Panc1 (cell line): Measurements from ENCODE around the gene NUP133. TPM values are rescaled to one million over a fixed set of nuclear protein-coding genes. Genes with fewer than 3 reads are reported as not detected.

Experiments
- ATAC-seq: fragments of 200-7000 bp; cut with Tn5 transposase; 2 replicates; pipeline ENCODE4 v1.9.1; 2020; ENCODE audit warnings: mild to moderate bottlenecking, moderate library complexity
- BruUV-seq: library from RNA; stranded (reverse); fragments of 400-500 nt; replicated peaks from 2 replicates; lab custom pipeline; 2021; lab: Mats Ljungman, UMichigan
- CTCF ChIA-PET: fragments of 300-600 bp; sonication (Branson Sonifier 250); formaldehyde crosslinking; loops from one replicate; lab custom pipeline; 2022; ENCODE audit warnings: antibody characterized with exemption; lab: Charles Lee
- POLR2A ChIA-PET: fragments of 300-600 bp; sonication (Branson Sonifier 250); formaldehyde crosslinking; loops from one replicate; lab custom pipeline; 2022; ENCODE audit warnings: antibody characterized with exemption; lab: Charles Lee
- DNase-seq: peaks from one replicate; pipeline ENCODE4 v3.0.0-alpha.2; 2010; ENCODE audit warnings: low read depth, low spot score
- H3K27ac ChIP-seq: 2 replicates; pipeline ENCODE4 v1.5.1; 2011; ENCODE audit warnings: mild to moderate bottlenecking, low read length, inconsistent platforms
- H3K27me3 ChIP-seq: fragments of 200-500 bp; sonication (Bioruptor generic); 2 replicates; pipeline ENCODE4 v1.6.0; 2014; ENCODE audit warnings: low read length, inconsistent platforms; ENCODE audit not compliant: control insufficient read depth, insufficient read depth
- H3K36me3 ChIP-seq: fragments of 200-500 bp; sonication (Bioruptor generic); 2 replicates; pipeline ENCODE4 v1.5.1; 2014; ENCODE audit warnings: inconsistent platforms, mild to moderate bottlenecking, low read length, moderate library complexity; ENCODE audit not compliant: control insufficient read depth, insufficient read depth
- H3K4me1 ChIP-seq: 2 replicates; pipeline ENCODE4 v1.5.1; 2011; ENCODE audit warnings: inconsistent platforms, mild to moderate bottlenecking, low read length, moderate library complexity; ENCODE audit not compliant: control insufficient read depth, insufficient read depth
- H3K4me3 ChIP-seq, 2 experiments: 2 replicates each; pipeline ENCODE4 v1.5.1; 2011 to 2012; ENCODE audit warnings: low read depth in 2 of 2, low read length in 2 of 2, mild to moderate bottlenecking in 2 of 2, inconsistent platforms in 1 of 2, moderate library complexity in 1 of 2
- H3K9me3 ChIP-seq: fragments of 200-500 bp; sonication (Bioruptor generic); 2 replicates; pipeline ENCODE4 v1.5.1; 2014; ENCODE audit warnings: low read depth, mild to moderate bottlenecking, inconsistent platforms, low read length, moderate library complexity; ENCODE audit not compliant: control insufficient read depth, insufficient read depth
- CTCF ChIP-seq: fragments of 450-650 bp; IDR thresholded peaks from 2 replicates; pipeline ENCODE4 v1.5.1; 2017; ENCODE audit warnings: mild to moderate bottlenecking
- POLR2AphosphoS5 ChIP-seq: IDR thresholded peaks from 2 replicates; pipeline ENCODE4 v1.6.1; 2012; ENCODE audit warnings: mild to moderate bottlenecking, low read depth, low read length, moderate library complexity
- SIN3A ChIP-seq: IDR thresholded peaks from 2 replicates; pipeline ENCODE4 v1.6.1; 2012; ENCODE audit warnings: low read depth, mild to moderate bottlenecking, low read length, moderate library complexity, borderline replicate concordance; ENCODE audit not compliant: insufficient read depth
- TCF7L2 ChIP-seq: IDR thresholded peaks from 2 replicates; pipeline ENCODE4 v1.6.1; 2011; ENCODE audit warnings: mild to moderate bottlenecking, low read depth, low read length, inconsistent platforms
- in situ Hi-C: cut with HindIII; loops from 2 replicates; pipeline ENCODE4 v1.10.0; 2016; ENCODE audit warnings: low sequenced_read_pairs, low pct_unique_long_range_greater_than_20kb
- intact Hi-C: fragments of 100-400 bp; cut with micrococcal nuclease; formaldehyde crosslinking; loops from one replicate; pipeline ENCODE4 v1.10.0; 2022; ENCODE audit not compliant: unreplicated experiment
- total RNA-seq: library from RNA; stranded (reverse); gene quantifications from one replicate; pipeline ENCODE4 v1.2.1, GENCODE V29; 2021; ENCODE audit not compliant: unreplicated experiment
- TF ChIP-seq, protein P1 (sequence below), 2 experiments: IDR thresholded peaks; 2 replicates each; pipeline ENCODE4 v1.6.1; 2011 to 2012; ENCODE audit warnings: low read depth in 2 of 2, control low read depth in 1 of 2, low read length in 1 of 2, mild to moderate bottlenecking in 1 of 2, moderate library complexity in 1 of 2; ENCODE audit not compliant: insufficient read depth in 1 of 2

NUP133 gene
- total RNA-seq, 1 experiment from 2014 or later: 39.5 TPM

- TF ChIP-seq TCF7L2: no peak
- no peak for TF ChIP-seq SIN3A
- no peak for TF ChIP-seq CTCF
- no peak for TF ChIP-seq POLR2AphosphoS5
- TF ChIP-seq, protein P1, sequence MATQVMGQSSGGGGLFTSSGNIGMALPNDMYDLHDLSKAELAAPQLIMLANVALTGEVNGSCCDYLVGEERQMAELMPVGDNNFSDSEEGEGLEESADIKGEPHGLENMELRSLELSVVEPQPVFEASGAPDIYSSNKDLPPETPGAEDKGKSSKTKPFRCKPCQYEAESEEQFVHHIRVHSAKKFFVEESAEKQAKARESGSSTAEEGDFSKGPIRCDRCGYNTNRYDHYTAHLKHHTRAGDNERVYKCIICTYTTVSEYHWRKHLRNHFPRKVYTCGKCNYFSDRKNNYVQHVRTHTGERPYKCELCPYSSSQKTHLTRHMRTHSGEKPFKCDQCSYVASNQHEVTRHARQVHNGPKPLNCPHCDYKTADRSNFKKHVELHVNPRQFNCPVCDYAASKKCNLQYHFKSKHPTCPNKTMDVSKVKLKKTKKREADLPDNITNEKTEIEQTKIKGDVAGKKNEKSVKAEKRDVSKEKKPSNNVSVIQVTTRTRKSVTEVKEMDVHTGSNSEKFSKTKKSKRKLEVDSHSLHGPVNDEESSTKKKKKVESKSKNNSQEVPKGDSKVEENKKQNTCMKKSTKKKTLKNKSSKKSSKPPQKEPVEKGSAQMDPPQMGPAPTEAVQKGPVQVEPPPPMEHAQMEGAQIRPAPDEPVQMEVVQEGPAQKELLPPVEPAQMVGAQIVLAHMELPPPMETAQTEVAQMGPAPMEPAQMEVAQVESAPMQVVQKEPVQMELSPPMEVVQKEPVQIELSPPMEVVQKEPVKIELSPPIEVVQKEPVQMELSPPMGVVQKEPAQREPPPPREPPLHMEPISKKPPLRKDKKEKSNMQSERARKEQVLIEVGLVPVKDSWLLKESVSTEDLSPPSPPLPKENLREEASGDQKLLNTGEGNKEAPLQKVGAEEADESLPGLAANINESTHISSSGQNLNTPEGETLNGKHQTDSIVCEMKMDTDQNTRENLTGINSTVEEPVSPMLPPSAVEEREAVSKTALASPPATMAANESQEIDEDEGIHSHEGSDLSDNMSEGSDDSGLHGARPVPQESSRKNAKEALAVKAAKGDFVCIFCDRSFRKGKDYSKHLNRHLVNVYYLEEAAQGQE (IDR thresholded peaks at IDR 0.05; ENCODE audit: insufficient read depth in 1 of 2, low read depth in 2 of 2, low read length in 1 of 2): no peak
- no peaks in the 10 kb centered on the region for H3K27me3 ChIP-seq
- no peak for ATAC-seq
- H3K4me3 ChIP-seq: no peak overlapping the region
- H3K4me1 ChIP-seq: no peaks in the 10 kb centered on the region
- peaks cover 17% of the 10 kb centered on the region; the same call in 1 of the 2 replicates for H3K36me3 ChIP-seq
- in situ Hi-C loops: no loop called here
- CTCF ChIA-PET: no interaction called here
- POLR2A ChIA-PET: no interaction called here
- no peaks in the 10 kb centered on the region for H3K9me3 ChIP-seq
- no TSS peak for BruUV-seq
- no peak overlapping the region for H3K27ac ChIP-seq
- intact Hi-C loops: no loop called here
- DNase-seq: no peak
Observed at GRCh38 chr1:229461032-229461668, 47.0 kb downstream of the NUP133 start.

GRCh38 chr1:229459815-229460214 lies 48.3 kb downstream of the NUP133 start:
- intact Hi-C loops (loop anchor here (10.0 kb wide), 2 partner anchors 115 to 205 kb away; partner anchors contain the start of gene CCSAP), in situ Hi-C loops (no loop called here)
- TF ChIP-seq SIN3A (no peak), POLR2AphosphoS5 (no peak), TCF7L2 (no peak), CTCF (no peak)
- TF ChIP-seq, protein P1 (IDR thresholded peaks at IDR 0.05; ENCODE audit: insufficient read depth in 1 of 2, low read depth in 2 of 2, low read length in 1 of 2): no peak
- no peaks in the 10 kb centered on the region for H3K27me3 ChIP-seq
- ATAC-seq (no peak), DNase-seq (no peak)
- H3K4me1 ChIP-seq: no peaks in the 10 kb centered on the region
- BruUV-seq: no TSS peak
- peaks cover 14% of the 10 kb centered on the region; the same call in 1 of the 2 replicates for H3K36me3 ChIP-seq
- POLR2A ChIA-PET: no interaction called here
- no peaks in the 10 kb centered on the region for H3K9me3 ChIP-seq
- CTCF ChIA-PET: no interaction called here
- no peak overlapping the region for H3K27ac ChIP-seq
- H3K4me3 ChIP-seq: no peak overlapping the region
